MM.1S (cell line): ENCODE data around the gene VSX2.
A peak's percentile ranks its signal among the peaks of the same experiment; 100 is the strongest.

ENCODE experiments used
- DNase-seq: peaks from one replicate; pipeline ENCODE4 v3.0.0-alpha.2; 2015
- H2AFZ ChIP-seq: fragments of 300-600 bp; sonication (generic); 2 replicates; pipeline ENCODE4 v1.6.0; 2016; ENCODE audit warnings: antibody characterized with exemption, low read length
- H3F3A ChIP-seq: fragments of 300-600 bp; sonication (generic); 2 replicates; pipeline ENCODE4 v1.6.1; 2016; ENCODE audit warnings: mild to moderate bottlenecking, antibody characterized with exemption, low read length, moderate library complexity, mixed read lengths; ENCODE audit not compliant: insufficient read depth
- H3K27ac ChIP-seq: fragments of 300-600 bp; sonication (generic); 2 replicates; pipeline ENCODE4 v1.5.1; 2016; ENCODE audit warnings: mild to moderate bottlenecking, low read length
- H3K27me3 ChIP-seq: fragments of 300-600 bp; sonication (generic); replicated peaks from 2 replicates; pipeline ENCODE4 v1.6.0; 2016; ENCODE audit warnings: low read length; ENCODE audit not compliant: insufficient read depth
- H3K36me3 ChIP-seq: fragments of 300-600 bp; sonication (generic); replicated peaks from 2 replicates; pipeline ENCODE4 v1.6.1; 2016; ENCODE audit warnings: mild to moderate bottlenecking, low read length, mixed read lengths; ENCODE audit not compliant: insufficient read depth
- H3K4me1 ChIP-seq: fragments of 300-600 bp; sonication (generic); 2 replicates; pipeline ENCODE4 v1.6.1; 2016; ENCODE audit warnings: low read length, mixed read lengths
- H3K4me2 ChIP-seq: fragments of 300-600 bp; sonication (generic); 2 replicates; pipeline ENCODE4 v1.6.0; 2016; ENCODE audit warnings: low read depth, low read length
- H3K4me3 ChIP-seq: fragments of 300-600 bp; sonication (generic); 2 replicates; pipeline ENCODE4 v1.5.1; 2016; ENCODE audit warnings: low read length, mixed read lengths
- H3K79me2 ChIP-seq: fragments of 300-600 bp; sonication (generic); 2 replicates; pipeline ENCODE4 v1.6.1; 2016; ENCODE audit warnings: mixed run types, low read length, mixed read lengths
- H3K9ac ChIP-seq: fragments of 300-600 bp; sonication (generic); 2 replicates; pipeline ENCODE4 v1.6.1; 2016; ENCODE audit warnings: low read length, mixed read lengths
- H3K9me2 ChIP-seq: fragments of 300-600 bp; sonication (generic); replicated peaks from 2 replicates; pipeline ENCODE4 v1.6.1; 2016; ENCODE audit warnings: mild to moderate bottlenecking, low read length, mixed read lengths; ENCODE audit not compliant: insufficient read depth
- H3K9me3 ChIP-seq: fragments of 300-600 bp; sonication (generic); replicated peaks from 2 replicates; pipeline ENCODE4 v1.6.1; 2016; ENCODE audit warnings: mild to moderate bottlenecking, low read length, mixed read lengths; ENCODE audit not compliant: insufficient read depth
- H4K20me1 ChIP-seq: fragments of 300-600 bp; sonication (generic); 2 replicates; pipeline ENCODE4 v1.6.1; 2016; ENCODE audit warnings: mild to moderate bottlenecking, low read length, moderate library complexity, mixed read lengths; ENCODE audit not compliant: insufficient read depth
- CTCF ChIP-seq: fragments of 300-600 bp; sonication (generic); IDR thresholded peaks from 2 replicates; pipeline ENCODE4 v1.5.1; 2016; ENCODE audit warnings: antibody characterized with exemption, low read length, mixed read lengths
- EZH2 ChIP-seq: fragments of 300-600 bp; sonication (generic); optimal IDR thresholded peaks from 2 replicates; pipeline ENCODE3; 2017; ENCODE audit warnings: low read depth, mild to moderate bottlenecking, antibody characterized with exemption, low read length, mixed read lengths
- EZH2phosphoT487 ChIP-seq: fragments of 300-600 bp; sonication (generic); IDR thresholded peaks from 2 replicates; pipeline ENCODE4 v1.6.1; 2018; ENCODE audit warnings: antibody characterized with exemption, low read length

VSX2 gene

GRCh38 chr14:74255281-74255680 lies 16.0 kb downstream of the VSX2 start:
- Histone ChIP-seq H3K79me2 (no peaks in the 10 kb centered on the region), H3K9me3 (no peaks in the 10 kb centered on the region), H3F3A (no peaks in the 10 kb centered on the region), H3K27ac (no peak overlapping the region), H3K9ac (no peak overlapping the region), H4K20me1 (no peaks in the 10 kb centered on the region), H3K4me3 (no peak overlapping the region), H2AFZ (no peak overlapping the region), H3K27me3 (peaks cover 13% of the 10 kb centered on the region), H3K4me1 (no peaks in the 10 kb centered on the region), H3K4me2 (no peak overlapping the region), H3K36me3 (no peaks in the 10 kb centered on the region), H3K9me2 (no peaks in the 10 kb centered on the region)
- DNase-seq, result no peak
- no peak for TF ChIP-seq CTCF
- no peak for TF ChIP-seq EZH2phosphoT487

- H3F3A ChIP-seq, result no peaks in the 10 kb centered on the region
- H3K36me3 ChIP-seq, result no peaks in the 10 kb centered on the region
- H2AFZ ChIP-seq, result peak overlapping the region; percentile 89
- TF ChIP-seq CTCF, result peak; percentile 56
- no peak for TF ChIP-seq EZH2
- TF ChIP-seq EZH2phosphoT487, result no peak
- peak; percentile 14 for DNase-seq
- no peak overlapping the region for H3K27ac ChIP-seq
- peak overlapping the region; percentile 60 for H3K4me3 ChIP-seq
- no peaks in the 10 kb centered on the region for H4K20me1 ChIP-seq
- no peaks in the 10 kb centered on the region for H3K9me3 ChIP-seq
- no peaks in the 10 kb centered on the region for H3K79me2 ChIP-seq
- H3K4me1 ChIP-seq, result no peaks in the 10 kb centered on the region
- H3K9ac ChIP-seq, result peak overlapping the region; percentile 23; the same call in 1 of the 2 replicates
- peaks cover 13% of the 10 kb centered on the region for H3K27me3 ChIP-seq
- H3K4me2 ChIP-seq, result peak overlapping the region; percentile 92
- no peaks in the 10 kb centered on the region for H3K9me2 ChIP-seq
Measured at GRCh38 chr14:74257078-74257940, 18.1 kb downstream of the VSX2 start.

GRCh38 chr14:74257941-74258763 lies 18.9 kb downstream of the VSX2 start:
- Histone ChIP-seq H3K9me3 (no peaks in the 10 kb centered on the region), H3K4me2 (peak overlapping the region; percentile 92), H2AFZ (peak overlapping the region; percentile 38; the same call in 1 of the 2 replicates), H3K9ac (peak overlapping the region; percentile 21; the same call in 1 of the 2 replicates), H3K27me3 (peaks cover 13% of the 10 kb centered on the region), H3K79me2 (no peaks in the 10 kb centered on the region), H4K20me1 (no peaks in the 10 kb centered on the region), H3K4me1 (no peaks in the 10 kb centered on the region), H3K36me3 (no peaks in the 10 kb centered on the region), H3K9me2 (no peaks in the 10 kb centered on the region), H3F3A (no peaks in the 10 kb centered on the region), H3K4me3 (peak overlapping the region; percentile 60), H3K27ac (no peak overlapping the region)
- DNase-seq, result no peak
- TF ChIP-seq CTCF, result no peak
